Measurements from ENCODE around the gene TNFRSF4.
"Not testable (repeated sequence)": the region's sequence is repeated elsewhere in the genome, so short reads cannot be mapped to it uniquely, and the experiment has no call there.

Gene TNFRSF4

GRCh38 chr1:1213345-1214265, at the start of gene TNFRSF4:
Gene TNFRSF4 (minus strand): TSS chr1:1214153. CDS start chr1:1214127, 26 bp downstream.
- no peak for DNase-seq

DNA sequence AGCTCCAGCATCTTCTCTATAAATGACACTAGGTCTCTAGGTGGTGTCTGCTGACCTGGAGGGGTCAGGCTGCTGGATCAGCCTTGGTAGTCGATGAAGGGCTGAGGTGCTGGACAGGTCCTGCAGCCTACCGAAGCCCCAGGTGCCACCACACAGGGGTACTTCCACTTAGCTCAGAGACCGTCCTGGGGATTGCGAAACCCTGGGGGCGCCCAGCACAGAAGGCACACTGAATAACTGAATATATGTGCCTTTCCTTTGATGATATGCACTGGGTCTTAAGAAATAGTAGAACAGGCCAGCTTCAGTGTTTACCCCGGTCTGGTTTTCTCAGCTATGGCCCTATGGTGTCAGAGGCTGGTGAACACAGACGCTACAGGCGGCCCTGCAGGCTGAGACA, 48.8 kb upstream of the TNFRSF4 start:
- no peak for DNase-seq

DNA sequence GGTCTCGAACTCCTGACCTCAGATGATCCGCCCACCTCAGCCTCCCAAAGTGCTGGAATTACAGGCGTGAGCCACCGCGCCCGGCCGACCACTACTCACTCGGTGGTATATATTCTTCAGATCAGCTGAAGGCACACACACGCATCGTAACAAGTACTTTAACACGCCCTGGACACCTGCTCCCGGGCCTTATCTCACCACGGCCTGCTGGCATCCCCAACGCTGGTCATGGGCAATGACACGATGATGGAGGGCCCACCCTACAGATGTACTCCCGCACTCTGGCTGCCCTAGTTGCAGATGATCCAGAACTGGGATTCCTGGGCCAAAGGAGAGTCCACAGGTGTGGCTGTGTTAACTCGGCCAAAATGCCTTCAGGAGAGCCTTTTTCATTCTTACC, 48.1 kb upstream of the TNFRSF4 start:
- DNase-seq: no peak

DNA sequence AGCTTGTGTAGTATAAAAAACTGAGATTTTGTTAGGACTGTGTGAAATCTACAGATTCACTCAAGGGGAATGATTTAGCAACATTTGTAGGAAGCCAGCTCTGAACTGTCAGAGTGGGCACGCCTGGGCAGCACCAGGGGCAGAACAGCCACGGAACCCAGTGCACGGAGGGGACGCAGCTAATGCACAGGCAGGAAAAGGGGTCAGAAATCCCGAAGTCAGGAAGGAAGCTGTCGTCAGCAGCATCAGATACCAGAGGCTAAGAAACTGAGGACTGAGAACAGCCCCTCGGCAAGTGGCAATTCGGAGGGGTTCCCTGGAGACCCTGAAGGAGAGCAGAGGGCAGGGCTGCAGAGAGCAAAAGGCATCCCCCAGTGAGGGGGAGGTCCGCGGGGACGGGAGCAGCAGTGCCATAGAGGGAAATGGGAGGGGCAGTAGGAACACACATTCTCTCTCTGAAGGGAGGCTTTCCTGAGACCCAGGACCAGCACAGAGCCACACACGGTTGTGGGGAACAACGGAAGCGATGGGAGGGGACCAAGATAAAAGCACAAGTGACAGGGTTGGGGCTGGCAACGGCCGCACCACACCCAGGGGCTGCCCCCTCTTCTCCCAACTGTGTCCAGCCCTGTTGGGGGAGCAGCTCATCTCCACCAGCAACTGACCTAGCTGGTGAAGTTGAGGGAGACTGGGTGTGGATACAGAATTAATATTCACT, 47.0 kb upstream of the TNFRSF4 start:
- no peak for DNase-seq

GRCh38 chr1:1259951-1260600, 46.1 kb upstream of the TNFRSF4 start:
- no peak for DNase-seq

DNA sequence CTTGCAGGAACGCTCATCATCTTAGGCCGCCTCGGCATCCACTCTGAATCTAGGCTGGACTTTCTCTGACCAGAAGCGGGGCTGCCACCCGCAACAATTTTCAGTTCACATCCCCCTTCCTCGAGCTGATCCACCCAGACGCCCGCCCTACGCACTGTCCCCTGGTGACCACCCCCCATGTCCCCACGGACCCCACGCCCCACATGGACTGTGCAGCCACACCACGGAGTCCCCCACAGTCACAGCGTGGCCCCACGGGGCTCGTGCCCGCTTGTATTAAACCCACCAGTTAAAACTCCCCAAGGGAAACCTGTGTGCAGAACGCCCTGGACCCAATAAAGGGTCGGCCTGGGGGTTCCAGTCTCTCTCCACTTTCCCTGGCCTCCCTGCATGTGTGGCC, 45.6 kb upstream of the TNFRSF4 start:
- DNase-seq: no peak

DNA sequence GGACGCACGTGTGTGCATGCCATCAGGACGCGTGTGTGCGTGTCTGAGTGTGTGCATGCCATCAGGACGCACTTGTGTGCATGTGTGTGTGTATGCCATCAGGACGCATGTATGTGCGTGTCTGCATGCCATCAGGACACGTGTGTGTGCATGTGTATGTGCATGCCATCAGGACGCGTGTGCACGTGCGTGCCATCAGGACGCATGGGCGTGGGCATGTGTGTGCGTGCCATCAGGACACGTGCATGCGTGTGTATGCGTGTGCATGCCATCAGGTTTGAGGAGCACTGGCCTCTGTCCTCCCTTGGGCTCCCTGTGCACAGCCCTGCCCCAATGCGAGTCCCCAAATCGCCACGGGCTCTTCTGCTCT, 45.2 kb upstream of the TNFRSF4 start:
- DNase-seq: no peak

- no peak for DNase-seq
Observed at GRCh38 chr1:1256956-1257871, 43.3 kb upstream of the TNFRSF4 start.

- DNase-seq: no peak
Observed at GRCh38 chr1:1255611-1256010, 41.7 kb upstream of the TNFRSF4 start.

DNA sequence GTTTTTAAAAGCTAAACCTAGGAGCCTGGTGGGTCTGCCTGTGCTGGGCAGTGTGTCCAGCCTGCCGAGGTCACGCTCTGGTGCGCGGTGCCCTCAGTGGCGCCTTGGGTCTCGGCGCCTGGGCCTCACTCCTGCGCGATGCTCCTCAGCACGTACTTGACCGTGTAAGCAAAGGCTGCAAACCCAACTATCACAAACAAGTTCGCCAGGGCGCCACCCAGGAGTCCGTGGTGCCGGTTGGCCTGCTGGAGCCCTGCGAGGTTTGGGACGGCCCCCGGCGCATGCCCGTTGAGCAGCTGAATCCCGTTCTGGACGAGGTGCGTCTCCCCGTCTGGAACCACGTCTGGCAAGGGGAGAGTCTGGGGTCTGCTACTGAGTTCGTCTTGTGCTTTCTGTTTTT, 41.1 kb upstream of the TNFRSF4 start:
- DNase-seq: no peak

GRCh38 chr1:1254667-1254998, 40.7 kb upstream of the TNFRSF4 start:
- DNase-seq: no peak

GRCh38 chr1:1253972-1254666, 40.2 kb upstream of the TNFRSF4 start:
- DNase-seq: no peak

- DNase-seq: no peak
Observed at GRCh38 chr1:1253314-1253713, 39.4 kb upstream of the TNFRSF4 start.

GRCh38 chr1:1250786-1251284, 36.9 kb upstream of the TNFRSF4 start:
- DNase-seq: no peak

DNA sequence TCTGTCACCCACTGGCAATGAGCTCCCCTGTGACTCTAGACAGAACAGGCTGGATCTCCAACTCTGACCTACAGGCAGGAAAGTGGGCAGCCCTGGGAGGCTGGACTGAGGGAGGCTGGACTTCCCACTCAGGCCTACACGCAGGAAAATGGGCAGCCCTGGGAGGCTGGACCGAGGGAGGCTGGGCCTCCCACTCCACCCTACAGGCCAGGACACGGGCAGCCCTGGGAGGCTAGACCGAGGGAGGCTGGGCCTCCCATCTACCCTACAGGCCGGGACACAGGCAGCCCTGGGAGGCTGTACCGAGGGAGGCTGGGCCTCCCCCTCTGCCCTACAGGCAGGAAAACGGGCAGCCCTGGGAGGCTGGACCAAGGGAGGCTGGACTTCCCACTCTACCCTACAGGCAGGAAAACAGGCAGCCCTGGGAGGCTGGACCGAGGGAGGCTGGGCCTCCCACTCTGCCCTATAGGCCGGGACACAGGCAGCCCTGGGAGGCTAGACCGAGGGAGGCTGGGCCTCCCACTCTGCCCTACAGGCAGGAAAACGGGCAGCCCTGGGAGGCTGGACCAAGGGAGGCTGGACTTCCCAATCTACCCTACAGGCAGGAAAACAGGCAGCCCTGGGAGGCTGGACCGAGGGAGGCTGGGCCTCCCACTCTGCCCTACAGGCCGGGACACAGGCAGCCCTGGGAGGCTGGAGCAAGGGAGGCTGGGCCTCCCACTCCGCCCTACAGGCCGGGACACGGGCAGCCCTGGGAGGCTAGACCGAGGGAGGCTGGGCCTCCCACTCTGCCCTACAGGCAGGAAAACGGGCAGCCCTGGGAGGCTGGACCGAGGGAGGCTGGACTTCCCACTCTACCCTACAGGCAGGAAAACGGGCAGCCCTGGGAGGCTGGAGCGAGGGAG, 34.3 kb upstream of the TNFRSF4 start:
- DNase-seq: not testable (repeated sequence)

DNA sequence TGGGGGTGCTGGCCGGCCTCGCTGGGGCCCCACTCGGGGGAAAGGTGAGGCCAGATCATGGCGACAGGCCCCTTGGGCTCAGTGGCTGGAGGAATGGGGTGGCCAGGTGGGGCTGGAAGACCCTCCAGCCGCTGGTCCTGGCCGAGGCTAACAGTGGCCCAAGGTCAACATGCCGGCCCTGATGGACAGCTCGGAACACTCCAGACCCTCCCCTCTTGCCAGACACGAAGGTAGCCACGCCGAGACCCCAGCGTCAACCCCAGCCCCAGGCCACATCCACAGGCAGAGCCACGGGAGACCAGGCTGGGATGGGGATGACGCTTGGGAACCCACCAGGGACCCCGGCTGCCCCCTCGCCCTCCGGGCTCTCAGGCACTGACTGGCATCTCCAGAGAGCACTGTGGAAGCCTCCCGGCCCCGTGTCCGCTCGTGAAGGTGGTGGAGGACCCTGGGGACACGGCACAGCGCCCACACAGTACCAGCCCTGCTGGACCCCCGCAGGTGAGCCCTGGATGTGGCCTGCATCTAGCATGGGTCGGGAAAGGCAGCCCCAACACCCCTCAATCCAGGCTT, 33.5 kb upstream of the TNFRSF4 start:
- DNase-seq: no peak

GRCh38 chr1:1246577-1247340, 32.8 kb upstream of the TNFRSF4 start, which contains the start of gene C1QTNF12:
Gene C1QTNF12 (minus strand): TSS chr1:1246722. CDS start chr1:1246690, 32 bp downstream.
- no peak for DNase-seq

DNA sequence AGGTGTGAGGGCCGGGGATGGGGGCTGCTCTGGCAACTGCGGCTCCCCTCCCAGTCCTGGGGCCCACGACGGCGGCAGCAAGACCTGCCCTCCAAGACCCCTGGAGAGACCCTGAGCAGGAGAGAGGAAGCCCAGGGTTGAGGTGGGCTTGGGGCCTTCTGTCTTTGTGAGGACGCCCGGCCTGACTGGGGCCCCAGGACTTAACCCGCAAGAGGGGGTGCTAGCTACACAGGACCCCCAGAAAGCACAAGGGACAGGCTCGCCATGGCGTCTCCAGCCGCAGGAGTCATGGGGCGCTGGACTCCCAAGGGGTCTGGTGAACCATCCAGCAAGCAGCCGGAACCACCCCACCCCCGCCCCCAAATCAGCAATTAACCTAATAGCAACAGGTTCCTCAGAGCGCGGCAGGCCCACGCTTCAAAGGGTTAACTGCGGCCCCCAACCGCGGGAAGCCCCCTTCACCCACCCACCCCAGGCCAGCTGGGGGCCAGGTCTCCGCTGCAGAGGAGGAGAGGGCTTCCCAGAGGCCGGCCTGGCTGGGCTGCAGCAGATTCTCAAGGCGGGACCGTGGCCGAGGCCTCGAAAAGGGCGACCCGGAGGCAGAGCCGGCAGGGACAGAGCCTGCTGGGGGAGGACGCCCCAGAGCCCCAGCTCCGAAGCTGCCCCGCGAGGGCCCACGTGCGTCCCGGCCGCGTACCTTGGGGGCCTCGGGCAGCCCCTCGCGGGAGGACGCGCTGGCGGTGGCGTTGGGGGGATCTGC, 32.0 kb upstream of the TNFRSF4 start:
- no peak for DNase-seq
